CMK (cell line): Measurements from ENCODE around the gene MARCHF3.
"Not testable (repeated sequence)": the region's sequence is repeated elsewhere in the genome, so short reads cannot be mapped to it uniquely, and the experiment has no call there.

ENCODE experiments used
- DNase-seq: peaks from one replicate; pipeline ENCODE4 v3.0.0-alpha.2; 2010; ENCODE audit warnings: low read depth

The MARCHF3 gene

GRCh38 chr5:127051591-127051990 is 21.2 kb upstream of the MARCHF3 start:
- no peak for DNase-seq

DNA sequence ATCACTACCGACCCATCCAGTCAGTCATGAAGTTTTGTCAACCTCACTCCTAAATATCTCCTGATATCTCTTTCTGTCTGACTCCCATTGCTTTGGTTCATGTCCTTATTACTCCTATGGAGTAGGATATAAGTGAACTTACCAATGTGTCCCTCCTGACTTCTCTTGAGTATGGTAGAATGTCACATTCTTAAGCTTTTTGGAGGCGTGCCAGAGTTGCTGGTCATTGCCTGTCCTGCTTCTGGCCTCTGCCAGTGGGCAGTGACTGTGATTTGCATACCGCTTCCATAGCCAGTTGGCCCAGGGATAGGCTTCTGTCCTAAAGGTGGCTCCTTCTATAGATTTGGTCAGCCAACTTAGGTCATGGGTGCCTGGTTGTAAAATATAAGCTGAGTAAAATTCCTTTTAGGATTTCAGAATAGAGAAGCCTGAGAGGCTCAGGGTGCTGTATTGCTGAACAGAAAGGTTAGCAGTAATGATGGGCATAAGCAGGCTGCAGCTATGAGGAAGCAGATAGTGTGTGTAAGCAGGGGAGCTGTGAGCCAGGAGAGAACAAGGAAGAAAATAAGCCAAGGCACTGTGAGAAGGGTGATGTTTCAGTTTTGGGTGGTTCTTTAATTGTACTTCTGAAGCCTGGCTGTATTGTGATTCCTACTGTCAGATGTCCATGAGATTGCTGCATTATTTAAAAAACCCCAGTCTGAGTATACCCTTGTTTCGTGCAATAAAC is 16.1 kb upstream of the MARCHF3 start:
- no peak for DNase-seq

- DNase-seq, result no peak
Observed at GRCh38 chr5:127042593-127042992, 12.2 kb upstream of the MARCHF3 start.

DNA sequence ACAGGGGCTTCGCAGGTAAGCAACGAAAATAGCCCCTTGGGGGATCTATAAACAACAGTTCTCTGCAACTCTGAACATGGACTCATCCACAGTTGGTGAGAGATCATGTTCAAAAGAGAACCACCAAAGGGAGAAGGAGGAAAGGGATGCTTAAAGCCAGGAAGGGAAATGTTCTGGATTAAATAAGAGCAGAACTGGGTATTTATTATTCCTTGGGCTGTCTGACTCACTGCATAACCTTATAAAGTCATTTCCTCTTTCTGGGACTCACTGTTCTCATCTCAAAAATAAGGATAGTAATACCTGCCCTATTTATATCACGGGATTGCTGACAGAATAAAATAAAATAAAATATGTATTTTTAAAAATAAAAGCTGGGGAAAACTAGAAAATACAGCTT is 11.2 kb upstream of the MARCHF3 start:
- DNase-seq, result no peak

DNA sequence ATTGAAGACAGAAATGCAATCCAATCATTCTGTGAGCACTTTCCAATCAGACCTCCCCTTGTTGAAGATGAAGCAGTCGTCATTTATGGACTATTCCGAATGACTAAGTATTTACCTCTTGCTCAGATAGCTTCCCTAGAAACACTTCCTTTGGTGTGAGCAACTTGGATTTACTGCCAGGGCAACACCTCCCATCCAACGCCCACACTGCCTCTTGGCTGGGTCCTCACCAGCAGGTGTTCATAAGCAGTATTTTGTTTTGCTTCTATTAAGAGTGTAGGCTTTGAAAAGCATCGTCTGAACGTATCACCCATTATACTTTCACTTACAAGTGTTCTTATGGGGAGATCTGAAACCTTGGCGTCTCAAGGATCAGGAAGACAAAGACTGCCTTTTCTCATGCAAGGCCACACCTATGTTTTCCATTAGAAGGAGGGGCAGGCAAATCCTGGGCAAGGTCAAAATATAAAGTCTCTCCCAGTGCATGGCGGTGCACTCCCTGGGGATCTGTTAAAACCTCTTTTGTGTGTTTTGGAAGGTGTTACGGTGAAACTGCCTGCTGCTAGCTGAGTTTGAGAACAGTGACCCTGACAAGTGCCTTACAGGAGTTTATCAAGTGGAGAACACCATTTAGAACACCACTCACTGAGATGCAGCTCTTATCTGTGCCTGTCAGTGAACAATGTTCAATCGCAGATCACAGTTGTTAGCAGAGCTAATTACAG is 10.6 kb upstream of the MARCHF3 start:
- DNase-seq, result no peak

DNA sequence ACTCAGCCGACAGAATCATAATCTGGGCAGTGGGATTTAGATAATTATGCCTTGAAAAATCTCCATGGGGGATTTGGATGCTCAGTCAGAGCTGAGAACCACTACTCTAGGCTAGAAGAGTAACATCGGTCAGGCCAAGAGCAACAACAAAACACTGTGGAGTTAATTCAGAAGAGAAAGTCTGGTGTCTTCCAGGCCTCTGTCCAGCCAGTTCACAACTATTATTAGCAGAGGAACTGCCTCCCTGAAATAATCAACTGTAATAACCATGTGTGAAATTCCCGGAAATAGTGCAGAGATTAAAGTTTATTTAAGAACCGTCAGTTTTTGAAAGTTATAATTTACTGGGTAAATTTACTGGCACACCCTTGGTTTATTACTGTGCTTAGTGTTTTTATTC is 8.2 kb upstream of the MARCHF3 start:
- DNase-seq, result no peak

DNA sequence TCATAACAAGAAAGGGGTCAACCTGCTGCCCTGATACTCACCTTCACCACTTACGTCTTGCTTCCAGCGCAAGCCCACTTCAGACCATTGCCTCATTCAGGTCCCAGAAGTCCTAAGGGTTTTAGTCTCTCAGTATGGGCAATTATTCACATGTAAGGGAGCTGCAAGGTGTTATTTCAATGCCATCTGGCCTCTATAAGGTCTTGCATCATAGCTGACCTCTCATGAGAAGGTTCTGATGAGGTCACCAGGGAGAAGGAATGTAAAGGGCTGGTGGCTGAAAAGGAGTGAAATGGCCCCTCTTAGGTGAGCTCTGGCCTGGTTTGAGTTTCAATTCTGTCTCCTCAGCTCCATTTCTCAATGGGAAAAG is 1.5 kb upstream of the MARCHF3 start:
- no peak for DNase-seq

DNA sequence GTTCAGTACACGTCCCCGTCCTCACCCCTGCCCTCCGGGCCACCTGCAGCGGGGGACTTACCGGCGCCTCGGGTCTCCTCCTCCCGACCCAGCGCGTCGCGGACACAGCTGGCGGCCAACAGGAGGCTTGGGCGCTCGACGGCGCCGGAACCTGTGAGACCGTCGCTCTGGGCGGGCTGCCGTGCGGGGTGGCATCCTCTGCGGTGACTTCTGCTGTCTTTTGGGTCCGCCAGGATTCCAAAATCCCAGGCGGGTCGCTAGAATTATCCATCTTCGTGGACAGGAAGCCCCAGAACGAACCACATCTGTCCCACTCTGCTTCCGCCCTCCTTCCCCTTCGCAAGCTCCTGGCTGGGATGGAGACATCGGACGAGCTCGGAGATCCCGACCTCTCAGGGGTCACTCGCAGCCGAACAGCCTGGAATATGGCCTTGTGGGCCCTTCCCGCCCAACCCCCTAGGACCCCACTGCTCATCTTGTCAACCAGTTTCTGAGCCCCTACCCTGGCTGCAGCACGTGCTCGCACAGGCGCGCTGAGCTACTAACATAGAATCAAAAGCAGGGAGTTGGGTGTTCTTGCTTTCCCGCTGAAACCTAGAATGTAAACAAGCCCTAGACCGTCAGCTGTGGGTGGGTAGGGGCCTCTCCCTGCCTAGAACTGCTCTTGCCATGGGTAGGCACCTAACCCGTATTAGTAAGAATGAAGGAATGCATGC is 947 bp upstream of the MARCHF3 start:
- DNase-seq, result no peak

- DNase-seq, result no peak
Observed at GRCh38 chr5:127029581-127030258, 638 bp downstream of the MARCHF3 start.

- DNase-seq, result no peak
Observed at GRCh38 chr5:127028822-127029457, 1.4 kb downstream of the MARCHF3 start.

DNA sequence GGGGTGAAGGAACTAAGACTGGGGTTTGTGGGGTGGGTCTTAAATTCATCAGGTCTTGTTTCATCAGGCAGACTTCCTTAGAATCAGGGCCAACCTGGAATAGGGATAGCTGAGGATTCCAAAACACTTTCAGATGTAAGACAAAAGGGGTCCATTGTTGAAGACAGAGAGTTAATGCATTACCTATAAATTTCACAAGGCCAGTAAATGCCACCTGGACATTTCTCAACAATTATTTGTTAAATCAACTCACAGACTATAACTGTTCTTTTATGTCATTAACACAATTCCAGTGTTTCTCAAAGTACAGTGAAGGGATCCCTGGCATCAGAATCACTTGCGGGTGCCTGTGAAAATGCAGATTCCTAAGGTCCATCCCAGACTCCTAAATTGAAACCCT is 2.8 kb downstream of the MARCHF3 start:
- DNase-seq, result no peak

DNA sequence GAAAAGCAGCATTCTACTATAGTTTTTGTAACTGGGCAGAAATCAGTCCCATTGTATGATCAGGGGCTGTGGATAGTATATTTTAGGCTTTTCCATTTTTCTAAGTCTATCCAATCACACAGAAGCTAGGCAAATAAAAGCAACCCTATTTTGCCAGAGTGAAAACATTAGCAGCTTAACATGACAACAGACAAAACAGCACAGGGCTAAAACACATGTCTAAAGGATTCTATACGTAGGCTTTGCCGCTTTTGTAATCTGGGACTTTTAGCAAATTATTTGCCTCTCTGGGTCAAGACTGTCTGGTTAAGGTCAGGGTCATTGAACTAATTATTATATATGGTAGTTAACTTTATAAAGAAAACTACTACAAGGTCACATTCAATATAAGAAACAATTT is 4.2 kb downstream of the MARCHF3 start:
- no peak for DNase-seq

DNA sequence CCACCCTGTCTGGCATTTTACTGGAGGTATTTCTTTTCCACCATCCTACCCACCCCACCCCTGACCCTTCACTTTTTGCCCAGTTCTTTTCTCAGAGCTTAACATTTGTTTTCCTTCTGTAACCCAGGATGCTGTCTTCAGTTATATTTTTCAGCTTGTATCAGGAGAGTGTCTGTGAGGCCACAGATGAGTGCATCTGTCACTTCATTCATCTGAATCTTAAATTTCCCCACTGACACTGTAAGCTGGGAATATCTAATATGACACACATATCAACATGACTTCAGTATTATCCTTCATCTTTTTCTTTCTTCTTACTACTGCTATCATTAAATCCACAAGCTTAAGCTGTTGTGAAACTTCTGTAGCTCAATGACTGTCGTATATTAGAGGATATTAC is 4.9 kb downstream of the MARCHF3 start:
- no peak for DNase-seq

DNA sequence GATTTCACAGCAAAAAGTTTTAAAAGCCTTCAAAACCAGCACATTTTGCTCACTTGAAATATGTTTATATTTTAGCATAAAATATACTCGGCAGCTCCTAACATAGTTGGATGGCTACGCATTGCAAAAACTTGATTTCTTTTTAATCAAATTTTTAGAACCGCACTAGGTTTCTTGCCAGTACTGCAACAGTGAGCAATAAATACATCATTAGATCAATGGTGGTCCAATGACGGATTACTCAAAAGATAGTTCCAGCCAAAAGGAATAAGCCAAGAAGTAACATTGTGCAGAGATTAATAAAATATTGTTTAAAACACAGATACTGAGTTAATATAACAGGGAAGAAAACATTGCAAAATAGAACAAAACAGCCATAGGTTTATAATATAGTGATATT is 5.5 kb downstream of the MARCHF3 start:
- no peak for DNase-seq

- DNase-seq, result not testable (repeated sequence)
Observed at GRCh38 chr5:127023552-127024191, 6.7 kb downstream of the MARCHF3 start.

DNA sequence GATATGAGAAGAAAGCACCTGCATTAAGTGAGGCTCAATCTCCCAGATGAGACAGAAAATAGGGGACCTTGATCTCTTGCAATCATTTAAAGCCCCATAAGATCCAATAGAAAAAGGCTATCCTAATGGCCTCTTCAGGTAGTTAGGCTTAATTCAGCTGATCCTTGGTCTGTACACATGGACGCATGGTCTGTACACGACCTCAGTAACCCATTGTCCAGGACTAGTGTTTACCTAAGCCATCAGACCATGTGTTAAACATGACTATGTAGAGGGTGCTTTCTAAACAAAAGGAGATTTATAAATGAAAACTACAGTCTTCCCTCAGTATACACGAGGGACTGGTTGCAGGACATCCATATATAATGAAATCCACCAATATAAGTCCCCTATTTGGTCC is 7.5 kb downstream of the MARCHF3 start:
- DNase-seq, result no peak

GRCh38 chr5:127019928-127020327 is 10.4 kb downstream of the MARCHF3 start:
- no peak for DNase-seq

- not testable (repeated sequence) for DNase-seq
Observed at GRCh38 chr5:127016722-127017121, 13.6 kb downstream of the MARCHF3 start.

- no peak for DNase-seq
Observed at GRCh38 chr5:127015716-127016115, 14.6 kb downstream of the MARCHF3 start.

- DNase-seq, result no peak
Observed at GRCh38 chr5:127014573-127014972, 15.8 kb downstream of the MARCHF3 start.

DNA sequence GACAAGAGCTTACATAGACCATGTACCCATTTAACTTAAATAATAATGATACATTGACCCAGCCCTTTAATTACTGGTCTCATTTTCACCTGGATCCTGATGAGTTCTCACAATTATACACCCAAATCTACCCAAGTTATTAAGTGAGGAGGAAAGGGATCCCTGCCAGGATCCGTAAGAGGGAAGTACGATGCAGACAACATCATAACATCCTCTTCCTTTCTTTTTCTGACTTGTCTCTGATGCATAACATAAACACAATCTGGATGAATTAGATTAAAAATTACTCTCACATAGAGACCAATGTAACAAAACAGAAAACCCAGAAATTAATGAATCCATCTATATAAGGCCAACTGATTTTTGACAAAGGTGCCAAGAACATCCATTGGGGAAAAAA is 17.0 kb downstream of the MARCHF3 start:
- DNase-seq, result no peak

GRCh38 chr5:127012916-127013315 is 17.4 kb downstream of the MARCHF3 start:
- no peak for DNase-seq
